Measurements from ENCODE around the gene CEP112.

CEP112 gene

DNA sequence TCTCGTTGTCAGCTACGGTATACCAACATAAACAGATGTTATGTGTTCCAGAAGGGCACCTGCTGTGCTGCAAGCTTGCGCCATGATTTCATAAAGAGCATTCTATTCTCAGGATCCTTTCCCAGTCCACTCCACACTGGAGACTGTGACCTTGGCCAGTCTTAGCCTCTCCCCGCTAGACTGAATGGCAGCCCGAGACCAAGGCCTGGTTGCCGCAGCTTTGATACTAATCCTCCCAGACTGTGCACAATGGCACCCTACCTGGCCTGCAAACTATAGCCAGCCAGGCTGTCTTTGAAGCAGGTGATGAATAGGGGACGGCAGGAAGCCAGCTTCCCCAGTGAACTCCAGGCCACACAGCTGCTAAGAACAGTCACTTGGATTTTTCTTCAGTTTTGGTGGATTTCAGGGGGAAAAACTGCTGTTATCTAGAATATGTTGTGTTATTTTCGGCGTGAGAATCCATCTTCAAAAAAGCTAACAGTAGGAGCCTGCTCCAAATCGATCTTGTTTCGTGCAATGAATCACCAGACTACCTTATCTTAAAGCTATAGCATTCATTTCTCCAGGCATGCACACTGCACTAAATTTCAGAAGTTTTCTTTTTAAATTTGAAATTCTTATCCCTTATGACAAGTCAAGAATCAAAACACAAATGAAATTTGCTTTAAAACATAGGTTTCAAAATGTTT lies 289.0 kb downstream of the CEP112 start (continued):
- TF ChIP-seq, protein P1, sequence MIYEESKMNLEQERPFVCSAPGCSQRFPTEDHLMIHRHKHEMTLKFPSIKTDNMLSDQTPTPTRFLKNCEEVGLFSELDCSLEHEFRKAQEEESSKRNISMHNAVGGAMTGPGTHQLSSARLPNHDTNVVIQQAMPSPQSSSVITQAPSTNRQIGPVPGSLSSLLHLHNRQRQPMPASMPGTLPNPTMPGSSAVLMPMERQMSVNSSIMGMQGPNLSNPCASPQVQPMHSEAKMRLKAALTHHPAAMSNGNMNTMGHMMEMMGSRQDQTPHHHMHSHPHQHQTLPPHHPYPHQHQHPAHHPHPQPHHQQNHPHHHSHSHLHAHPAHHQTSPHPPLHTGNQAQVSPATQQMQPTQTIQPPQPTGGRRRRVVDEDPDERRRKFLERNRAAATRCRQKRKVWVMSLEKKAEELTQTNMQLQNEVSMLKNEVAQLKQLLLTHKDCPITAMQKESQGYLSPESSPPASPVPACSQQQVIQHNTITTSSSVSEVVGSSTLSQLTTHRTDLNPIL (CRISPR knock-in tag; IDR thresholded peaks at IDR 0.05; ENCODE audit: low read depth) = no peak
- no peak for TF ChIP-seq SNAI2 (CRISPR knock-in tag; IDR thresholded peaks at IDR 0.05)
- no peak for TF ChIP-seq BACH2 (CRISPR knock-in tag; IDR thresholded peaks at IDR 0.05; ENCODE audit: borderline replicate concordance)
- no peak for TF ChIP-seq ISL1 (CRISPR knock-in tag; IDR thresholded peaks at IDR 0.05)
- TF ChIP-seq TOX (CRISPR knock-in tag; IDR thresholded peaks at IDR 0.05; ENCODE audit: borderline replicate concordance) = no peak
- TF ChIP-seq GLIS3 (CRISPR knock-in tag; IDR thresholded peaks at IDR 0.05) = no peak
- no peak for TF ChIP-seq PPARA (CRISPR knock-in tag; IDR thresholded peaks at IDR 0.05; ENCODE audit: borderline replicate concordance)

DNA sequence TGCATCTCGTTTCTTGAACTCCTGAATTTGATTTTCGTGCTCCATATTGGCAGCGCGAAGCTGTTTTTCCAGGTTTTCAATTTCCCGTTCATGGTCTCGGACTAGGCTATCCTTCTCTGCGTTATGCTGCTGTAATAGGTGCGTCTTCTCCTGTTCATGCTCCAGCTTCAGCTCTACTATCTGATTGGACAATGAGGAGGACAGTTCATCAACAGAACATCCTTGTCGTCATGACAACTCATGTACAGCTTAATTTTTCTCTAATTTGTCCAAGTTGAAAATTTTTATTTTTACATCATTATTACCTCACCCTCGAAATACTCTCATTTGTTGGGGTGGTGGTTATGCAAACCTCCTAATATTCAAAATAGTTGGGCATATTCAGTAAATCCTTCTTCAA lies 289.8 kb downstream of the CEP112 start:
- no peak for TF ChIP-seq BACH2 (CRISPR knock-in tag; IDR thresholded peaks at IDR 0.05; ENCODE audit: borderline replicate concordance)
- TF ChIP-seq ZNF70 (CRISPR knock-in tag; IDR thresholded peaks at IDR 0.05) = no peak
- no peak for TF ChIP-seq TOX (CRISPR knock-in tag; IDR thresholded peaks at IDR 0.05; ENCODE audit: borderline replicate concordance)
- TF ChIP-seq ZNF565 (CRISPR knock-in tag; conservative IDR thresholded peaks at IDR 0.05; ENCODE audit: low read depth) = no peak
- TF ChIP-seq, protein P1 (CRISPR knock-in tag; IDR thresholded peaks at IDR 0.05; ENCODE audit: low read depth) = no peak
- TF ChIP-seq GLIS3 (CRISPR knock-in tag; IDR thresholded peaks at IDR 0.05) = no peak
- TF ChIP-seq, protein P2, sequence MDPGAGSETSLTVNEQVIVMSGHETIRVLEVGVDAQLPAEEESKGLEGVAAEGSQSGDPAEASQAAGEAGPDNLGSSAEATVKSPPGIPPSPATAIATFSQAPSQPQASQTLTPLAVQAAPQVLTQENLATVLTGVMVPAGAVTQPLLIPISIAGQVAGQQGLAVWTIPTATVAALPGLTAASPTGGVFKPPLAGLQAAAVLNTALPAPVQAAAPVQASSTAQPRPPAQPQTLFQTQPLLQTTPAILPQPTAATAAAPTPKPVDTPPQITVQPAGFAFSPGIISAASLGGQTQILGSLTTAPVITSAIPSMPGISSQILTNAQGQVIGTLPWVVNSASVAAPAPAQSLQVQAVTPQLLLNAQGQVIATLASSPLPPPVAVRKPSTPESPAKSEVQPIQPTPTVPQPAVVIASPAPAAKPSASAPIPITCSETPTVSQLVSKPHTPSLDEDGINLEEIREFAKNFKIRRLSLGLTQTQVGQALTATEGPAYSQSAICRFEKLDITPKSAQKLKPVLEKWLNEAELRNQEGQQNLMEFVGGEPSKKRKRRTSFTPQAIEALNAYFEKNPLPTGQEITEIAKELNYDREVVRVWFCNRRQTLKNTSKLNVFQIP (CRISPR knock-in tag; IDR thresholded peaks at IDR 0.05; ENCODE audit: borderline replicate concordance, low read depth) = no peak
- TF ChIP-seq ZFP30 (CRISPR knock-in tag; IDR thresholded peaks at IDR 0.05) = no peak

DNA sequence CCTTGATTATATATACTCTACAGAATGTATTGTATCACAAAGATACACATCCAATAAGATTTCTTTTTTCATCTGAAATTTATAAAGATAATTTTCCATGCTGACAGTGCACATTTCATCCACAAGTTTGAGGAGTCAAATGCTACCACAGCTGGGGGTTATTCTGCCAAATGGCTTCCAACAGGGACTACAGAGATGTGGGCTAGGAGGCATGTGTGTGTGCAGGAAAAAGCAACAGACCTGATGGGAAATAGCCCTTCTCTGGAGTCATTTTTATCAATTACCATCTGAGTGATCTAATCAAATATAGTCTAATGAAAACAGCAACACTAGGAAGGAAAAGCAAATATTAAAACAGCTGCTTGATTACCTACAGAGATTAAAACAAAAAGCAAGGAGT lies 290.5 kb downstream of the CEP112 start:
- ATAC-seq = no peak
- TF ChIP-seq ESRRG (CRISPR knock-in tag; IDR thresholded peaks at IDR 0.05) = no peak
- no peak for TF ChIP-seq ZC3H10 (CRISPR knock-in tag; IDR thresholded peaks at IDR 0.05)
- 0 out of 2 replicates have a peak, but pooled peaks have one; percentile 27 for TF ChIP-seq TSHZ2 (CRISPR knock-in tag; IDR thresholded peaks at IDR 0.05)
- no peak for TF ChIP-seq ZNF565 (CRISPR knock-in tag; conservative IDR thresholded peaks at IDR 0.05; ENCODE audit: low read depth)
- no peak for TF ChIP-seq CSRNP3 (CRISPR knock-in tag; IDR thresholded peaks at IDR 0.05)
- TF ChIP-seq PPARA (CRISPR knock-in tag; IDR thresholded peaks at IDR 0.05; ENCODE audit: borderline replicate concordance) = no peak
- TF ChIP-seq OSR1 (CRISPR knock-in tag; IDR thresholded peaks at IDR 0.05) = no peak
- peak; percentile 85; the same call in 1 of the 2 replicates for TF ChIP-seq TCF4 (CRISPR knock-in tag; IDR thresholded peaks at IDR 0.05; ENCODE audit: borderline replicate concordance)
- TF ChIP-seq TOX (CRISPR knock-in tag; IDR thresholded peaks at IDR 0.05; ENCODE audit: borderline replicate concordance) = no peak
- no peak for TF ChIP-seq CSDC2 (CRISPR knock-in tag; IDR thresholded peaks at IDR 0.05)
- no peak for TF ChIP-seq ISL1 (CRISPR knock-in tag; IDR thresholded peaks at IDR 0.05)
- TF ChIP-seq, protein P3, sequence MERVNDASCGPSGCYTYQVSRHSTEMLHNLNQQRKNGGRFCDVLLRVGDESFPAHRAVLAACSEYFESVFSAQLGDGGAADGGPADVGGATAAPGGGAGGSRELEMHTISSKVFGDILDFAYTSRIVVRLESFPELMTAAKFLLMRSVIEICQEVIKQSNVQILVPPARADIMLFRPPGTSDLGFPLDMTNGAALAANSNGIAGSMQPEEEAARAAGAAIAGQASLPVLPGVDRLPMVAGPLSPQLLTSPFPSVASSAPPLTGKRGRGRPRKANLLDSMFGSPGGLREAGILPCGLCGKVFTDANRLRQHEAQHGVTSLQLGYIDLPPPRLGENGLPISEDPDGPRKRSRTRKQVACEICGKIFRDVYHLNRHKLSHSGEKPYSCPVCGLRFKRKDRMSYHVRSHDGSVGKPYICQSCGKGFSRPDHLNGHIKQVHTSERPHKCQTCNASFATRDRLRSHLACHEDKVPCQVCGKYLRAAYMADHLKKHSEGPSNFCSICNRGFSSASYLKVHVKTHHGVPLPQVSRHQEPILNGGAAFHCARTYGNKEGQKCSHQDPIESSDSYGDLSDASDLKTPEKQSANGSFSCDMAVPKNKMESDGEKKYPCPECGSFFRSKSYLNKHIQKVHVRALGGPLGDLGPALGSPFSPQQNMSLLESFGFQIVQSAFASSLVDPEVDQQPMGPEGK (CRISPR knock-in tag; IDR thresholded peaks at IDR 0.05; ENCODE audit: borderline replicate concordance) = no peak
- no peak for TF ChIP-seq GLIS3 (CRISPR knock-in tag; IDR thresholded peaks at IDR 0.05)
- TF ChIP-seq, protein P2 (CRISPR knock-in tag; IDR thresholded peaks at IDR 0.05; ENCODE audit: borderline replicate concordance, low read depth) = no peak
- TF ChIP-seq ZFP30 (CRISPR knock-in tag; IDR thresholded peaks at IDR 0.05) = no peak
- TF ChIP-seq BACH2 (CRISPR knock-in tag; IDR thresholded peaks at IDR 0.05; ENCODE audit: borderline replicate concordance) = no peak
- no peak for TF ChIP-seq ARNTL (CRISPR knock-in tag; IDR thresholded peaks at IDR 0.05; ENCODE audit: borderline replicate concordance, low read depth)

More for the DNA sequence above, 289.8 kb downstream of the CEP112 start:
- ATAC-seq = no peak
